HG03060 (cell line): Measurements from ENCODE around the gene IKZF5.

Experiments used
- ATAC-seq: cut with Tn5 transposase; IDR thresholded peaks from one replicate; pipeline ENCODE4 v1.9.1; 2021; ENCODE audit warnings: low read depth, moderate number of reproducible peaks; ENCODE audit not compliant: unreplicated experiment

The IKZF5 gene

DNA sequence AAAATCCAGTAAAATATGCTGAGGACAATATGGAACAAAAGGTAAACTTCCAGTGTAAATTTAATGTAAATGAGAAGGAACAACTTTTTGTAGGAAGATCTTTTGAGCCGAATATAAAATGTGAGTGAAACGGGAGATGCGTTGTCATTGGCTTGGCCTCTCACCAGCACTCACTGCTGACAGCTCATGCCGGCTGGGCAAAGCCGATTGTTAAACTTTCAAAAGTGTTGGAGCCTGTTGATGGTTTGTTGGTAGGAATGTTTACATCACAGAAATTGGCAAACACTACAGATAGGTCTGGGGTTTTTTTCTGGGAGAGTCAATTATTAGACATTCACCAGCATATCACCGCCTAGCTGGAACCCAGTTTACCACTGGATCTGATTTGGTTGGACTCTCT, 22.3 kb downstream of the IKZF5 start:
- no peak for ATAC-seq

- no peak for ATAC-seq
These were observed 23.9 kb downstream of the IKZF5 start for GRCh38 chr10:122984708-122985107.

DNA sequence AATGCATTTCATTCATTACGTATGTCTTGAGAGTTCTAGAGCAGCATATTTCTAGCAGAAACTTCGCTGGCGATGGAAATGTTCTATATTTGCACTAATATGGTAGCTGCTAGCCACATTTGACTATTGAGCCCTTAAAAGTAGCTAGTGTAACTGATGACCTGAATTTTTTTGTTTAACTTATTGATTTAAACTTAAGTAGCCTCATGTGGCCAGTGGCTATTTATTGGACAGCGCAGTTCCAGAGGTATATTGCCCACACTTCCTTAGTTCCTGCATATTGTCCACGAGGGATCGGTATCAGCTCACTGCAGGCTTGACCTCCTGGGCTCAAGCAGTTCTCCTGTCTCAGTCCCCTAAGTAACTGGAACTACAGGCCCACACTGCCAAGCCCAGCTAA, 24.7 kb downstream of the IKZF5 start:
- no peak for ATAC-seq

DNA sequence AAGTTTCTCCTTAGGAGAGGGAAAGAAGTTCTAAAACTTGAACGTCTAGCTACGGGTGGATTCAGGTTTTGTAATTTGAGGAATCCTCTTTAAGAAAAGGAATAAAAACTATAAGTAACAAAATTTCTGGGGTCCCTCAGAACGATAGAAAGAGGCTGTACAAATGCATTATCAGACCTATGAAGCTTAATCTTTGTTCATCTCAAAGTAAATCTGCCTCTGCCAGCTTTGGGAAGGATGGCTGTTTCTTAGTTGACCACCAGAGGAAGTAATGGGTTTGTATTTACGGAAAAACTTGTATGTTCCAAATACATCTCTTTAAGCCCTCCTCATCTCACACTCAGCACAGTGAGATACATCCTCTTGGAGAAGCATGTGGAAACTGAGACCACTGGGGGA, 27.5 kb downstream of the IKZF5 start:
- no peak for ATAC-seq

DNA sequence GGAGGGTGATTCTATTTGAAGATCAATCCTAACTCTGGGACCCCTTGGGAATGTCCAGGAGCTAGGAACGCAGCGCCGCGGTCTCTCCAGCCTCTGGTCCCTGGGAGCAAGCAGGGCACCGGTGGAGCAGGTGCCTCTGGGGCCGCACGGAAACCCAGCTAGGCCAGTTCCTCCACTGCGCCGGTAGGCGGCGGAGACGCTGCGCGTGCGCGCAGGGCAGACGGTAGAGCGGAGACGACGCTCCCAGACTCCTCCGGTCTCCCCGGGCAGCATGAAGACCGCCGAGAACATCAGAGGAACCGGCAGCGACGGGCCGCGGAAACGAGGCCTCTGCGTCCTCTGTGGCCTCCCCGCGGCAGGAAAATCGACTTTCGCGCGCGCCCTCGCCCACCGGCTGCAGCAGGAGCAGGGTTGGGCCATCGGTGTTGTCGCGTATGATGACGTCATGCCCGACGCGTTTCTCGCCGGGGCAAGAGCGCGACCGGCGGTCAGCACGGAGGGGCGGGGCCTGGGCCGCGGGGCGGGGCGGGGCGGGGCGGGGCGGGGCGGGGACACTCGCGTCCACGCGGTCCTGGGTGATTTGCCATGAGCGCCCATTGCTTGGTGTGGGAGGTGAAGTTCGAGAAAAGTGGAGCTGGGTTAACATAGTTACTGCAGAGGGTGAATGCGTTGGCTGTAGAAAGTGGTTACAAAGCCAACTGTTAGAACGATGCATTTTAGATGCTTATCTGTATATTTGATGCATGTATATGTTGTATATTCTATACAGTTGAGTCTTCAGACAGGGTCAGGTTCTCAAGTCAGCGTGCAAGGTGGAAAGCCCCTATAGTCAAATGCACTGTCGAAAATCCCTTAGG, 28.2 kb downstream of the IKZF5 start, which contains the start of gene PSTK:
PSTK (plus strand) TSS at position 193 of the 857 bp plus-strand sequence; CDS start at position 272, 79 bp downstream.
- ATAC-seq: peak; percentile 62

DNA sequence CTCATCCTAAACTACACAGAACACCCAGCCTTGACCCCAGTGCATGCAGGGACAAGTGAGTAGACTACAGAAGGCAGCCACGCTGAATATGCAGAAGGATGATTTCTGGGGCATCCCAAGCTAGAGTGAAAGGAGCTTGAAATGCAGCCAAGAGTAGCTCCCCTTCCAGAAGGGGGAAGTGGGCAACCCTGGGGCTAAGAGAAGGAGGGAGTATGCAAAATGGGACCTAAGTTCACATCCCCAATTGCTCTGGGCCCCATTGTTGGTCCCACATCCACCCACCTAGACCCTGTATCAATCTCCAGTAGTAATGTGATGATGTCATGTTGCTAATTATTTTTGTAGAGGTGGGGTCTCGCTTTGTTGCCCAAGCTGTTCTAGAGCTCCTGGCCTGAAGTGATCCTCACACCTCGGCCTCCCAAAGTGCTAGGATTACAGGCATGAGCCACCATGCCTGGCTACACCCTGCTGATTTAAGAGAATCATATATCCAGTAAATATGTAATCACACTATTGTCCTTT, 34.0 kb downstream of the IKZF5 start:
- ATAC-seq: no peak

DNA sequence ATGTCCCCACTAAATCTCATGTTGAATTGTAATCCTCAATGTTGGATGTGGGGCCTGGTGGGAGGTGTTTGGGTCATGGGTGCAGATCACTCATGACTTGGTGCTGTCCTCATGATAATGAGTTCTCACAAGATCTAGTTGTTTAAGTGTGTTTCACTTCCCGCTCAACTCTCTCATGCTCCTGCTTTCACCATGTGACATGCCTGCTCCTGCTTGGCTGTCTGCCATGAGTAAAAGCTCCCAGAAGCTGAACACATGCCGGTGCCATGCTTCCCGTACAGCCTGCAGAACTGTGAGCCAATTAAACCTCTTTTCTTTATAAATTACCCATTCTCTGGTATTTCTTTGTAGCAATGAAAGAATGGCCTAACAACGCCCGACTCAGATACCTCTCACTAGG, 34.6 kb downstream of the IKZF5 start:
- no peak for ATAC-seq

- ATAC-seq: no peak
These were observed 39.9 kb downstream of the IKZF5 start for GRCh38 chr10:122968698-122969097.

- no peak for ATAC-seq
These were observed 41.7 kb downstream of the IKZF5 start for GRCh38 chr10:122966879-122967278.

GRCh38 chr10:122962405-122962804, 46.2 kb downstream of the IKZF5 start:
- ATAC-seq: no peak

DNA sequence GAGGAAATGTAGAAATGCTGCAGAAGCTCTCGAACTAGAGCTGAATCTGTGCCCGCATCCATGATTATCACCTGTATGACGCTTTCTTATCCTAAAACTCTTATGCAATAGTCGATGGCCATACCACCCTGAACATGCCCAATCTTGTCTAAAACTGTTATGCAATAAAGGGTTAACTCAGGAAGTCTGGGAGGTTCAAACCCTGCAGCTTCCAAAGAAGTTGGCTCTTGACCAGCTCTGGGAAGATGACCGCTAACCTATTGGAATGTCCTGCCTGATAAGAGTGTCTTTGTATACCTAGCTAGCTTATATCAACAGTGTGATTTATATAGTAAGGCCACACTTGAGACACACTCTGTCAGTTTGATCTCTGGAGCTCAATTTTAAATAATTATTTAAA, 51.1 kb downstream of the IKZF5 start:
- no peak for ATAC-seq

GRCh38 chr10:122955892-122956291, 52.7 kb downstream of the IKZF5 start:
- no peak for ATAC-seq

DNA sequence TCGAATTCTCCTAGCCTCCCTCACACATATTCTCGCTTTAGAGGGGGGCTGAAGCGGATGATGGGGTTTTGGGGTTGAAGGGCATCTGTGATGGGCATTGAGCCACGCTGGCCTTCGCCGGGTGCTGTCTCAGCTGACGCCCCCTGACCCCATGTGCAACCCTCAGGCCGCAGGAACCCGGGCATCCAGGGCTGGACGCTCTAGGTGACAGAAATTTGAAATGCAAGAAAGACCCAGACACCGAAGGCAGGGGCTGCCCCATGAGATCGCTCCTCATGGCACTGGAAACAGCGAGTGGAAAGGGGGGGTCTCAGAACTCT, 53.9 kb downstream of the IKZF5 start:
- ATAC-seq: no peak

DNA sequence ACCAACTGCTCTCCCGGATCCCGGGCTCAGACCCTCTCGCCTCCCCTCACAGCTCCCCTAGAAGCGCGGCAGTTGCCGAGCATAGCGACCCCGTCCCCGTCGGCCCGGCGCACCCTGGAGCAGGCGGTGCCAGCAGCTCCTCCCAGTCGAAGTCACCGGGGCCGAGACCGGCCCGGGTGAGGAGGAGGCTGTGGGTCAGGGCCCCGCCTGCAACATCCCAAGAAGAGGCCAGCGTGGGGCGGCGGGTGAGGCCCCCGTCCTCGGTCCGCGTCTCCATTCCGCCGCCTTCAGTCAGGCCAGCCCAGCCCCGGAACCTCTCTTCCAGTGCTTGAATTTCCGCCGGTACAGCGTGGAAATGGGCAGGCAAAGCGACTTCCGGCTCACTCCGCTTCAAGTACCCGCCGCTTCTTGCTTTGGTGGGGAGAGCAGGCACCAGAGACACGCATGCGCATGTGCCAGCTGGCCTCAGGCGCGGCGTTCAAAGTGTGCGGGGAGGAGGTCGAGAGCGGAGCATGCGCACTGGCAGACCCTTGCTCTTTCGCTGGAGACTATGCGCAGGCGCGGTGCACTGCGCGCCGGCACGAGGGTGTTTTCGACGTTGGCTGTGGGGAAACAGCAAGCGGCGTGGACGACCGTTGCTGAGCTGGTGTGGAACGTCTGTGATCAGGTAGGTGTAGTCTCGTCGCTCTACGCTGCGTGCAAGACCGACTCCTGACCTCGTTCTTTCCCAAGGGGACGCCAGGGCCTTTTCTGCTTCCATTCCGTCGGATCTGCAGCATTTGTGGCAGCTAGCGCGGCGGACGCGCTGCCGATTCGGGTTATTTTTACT, 54.5 kb downstream of the IKZF5 start, which contains the start of gene C10orf88:
C10orf88 (minus strand) TSS at position 326 of the 829 bp plus-strand sequence; CDS start at position 277, 49 bp downstream.
- ATAC-seq: peak; percentile 92

- no peak for ATAC-seq
These were observed 59.3 kb downstream of the IKZF5 start for GRCh38 chr10:122949296-122949695.
